Transverse colon (tissue), 4 donors: ENCODE measurements around the gene STK32C. TPM values are rescaled to one million over a fixed set of nuclear protein-coding genes. Genes with fewer than 3 reads are reported as not detected.

Source experiments
- DNase-seq: peaks from one replicate; pipeline ENCODE4 v3.0.0-alpha.2; 2019
- H3K27ac ChIP-seq, 4 donors: fragments of 200-600 bp; sonication (generic); 2 replicates each; pipeline ENCODE4 v1.5.1; 2016 to 2018; ENCODE audit warnings: inconsistent platforms in 4 of 4
- H3K27me3 ChIP-seq: fragments of 200-600 bp; sonication (generic); 2 replicates; pipeline ENCODE4 v1.5.1; 2017; ENCODE audit warnings: inconsistent platforms
- H3K36me3 ChIP-seq, 4 donors: fragments of 200-600 bp; sonication (generic); 2 replicates each; pipeline ENCODE4 v1.5.1; 2017 to 2019; ENCODE audit warnings: inconsistent platforms in 4 of 4
- H3K4me1 ChIP-seq, 4 donors: fragments of 200-600 bp; sonication (generic); 2 replicates each; pipeline ENCODE4 v1.5.1; 2017 to 2020; ENCODE audit warnings: inconsistent platforms in 4 of 4
- H3K4me3 ChIP-seq, 4 donors: fragments of 200-600 bp; sonication (generic); 1 replicate in 1 of 4; 2 replicates in 3 of 4; pipeline versions ENCODE4 v1.5.1 to v1.6.1; 2017 to 2019; ENCODE audit warnings: inconsistent platforms in 4 of 4
- H3K9me3 ChIP-seq, 2 donors: fragments of 200-600 bp; sonication (generic); 2 replicates each; pipeline ENCODE4 v1.5.1; 2017 to 2019; ENCODE audit warnings: inconsistent platforms in 2 of 2
- CTCF ChIP-seq, 5 experiments: fragments of 200-600 bp in 3 of 5; fragments of 450-650 bp in 2 of 5; sonication (generic) in 3 of 5; IDR thresholded peaks; 1 replicate in 2 of 5; 2 replicates in 3 of 5; pipeline ENCODE4 v1.5.1; 2016 to 2017; ENCODE audit warnings: antibody characterized with exemption in 5 of 5, inconsistent platforms in 3 of 5, mild to moderate bottlenecking in 2 of 5, moderate library complexity in 1 of 5
- EP300 ChIP-seq: sonication (generic); formaldehyde crosslinking; IDR thresholded peaks from one replicate; pipeline ENCODE4 v1.6.1; 2017; ENCODE audit warnings: antibody characterized with exemption, low read depth
- POLR2A ChIP-seq: fragments of 450-650 bp; IDR thresholded peaks from one replicate; pipeline ENCODE4 v1.6.1; 2016; ENCODE audit warnings: antibody characterized with exemption, mild to moderate bottlenecking, moderate library complexity
- POLR2AphosphoS5 ChIP-seq, 3 donors: sonication (generic); formaldehyde crosslinking; IDR thresholded peaks; one replicate each; pipeline ENCODE4 v1.6.1; 2016; ENCODE audit warnings: antibody characterized with exemption in 3 of 3
- WGBS, 2 donors: methylation state at CpG; one replicate each; pipeline ENCODE4 v1.1.5; 2018; ENCODE audit warnings: low coverage in 1 of 2; 5-methylcytosine and 5-hydroxymethylcytosine counted together
- in situ Hi-C, 4 donors: fragments of 200-750 bp; cut with MboI; loops; one replicate each; pipeline versions ENCODE4 v1.15.0 to v1.15.1; 2017; ENCODE audit warnings: low sequenced_read_pairs in 3 of 4, low pct_ligation_motif_present in 1 of 4, low pct_unique_long_range_greater_than_20kb in 1 of 4
- intact Hi-C: fragments of 100-400 bp; cut with DNase I; formaldehyde crosslinking; loops from one replicate; pipeline ENCODE4 v1.15.1; 2023; ENCODE audit warnings: low total_unique reads
- total RNA-seq, 4 donors: library from RNA; depleted of rRNA; stranded (reverse); fragments of >200 nt; gene quantifications; one replicate each; pipeline ENCODE4 v1.1.0, GENCODE V29; 2016

STK32C gene
- total RNA-seq, 4 donors from 2014 or later, result 2.2 to 7.8 (median 3.7) TPM; not detected in 1

GRCh38 chr10:132290631-132291030, 17.1 kb downstream of the STK32C start:
- in situ Hi-C loops, result no loop called here
- Histone ChIP-seq H3K4me3 (no peak overlapping the region), H3K27ac (no peak overlapping the region), H3K27me3 (no peaks in the 10 kb centered on the region), H3K4me1 (peaks cover 0 to 3% (median 0%) of the 10 kb centered on the region in 4 donors), H3K9me3 (peaks cover 0 to 4% of the 10 kb centered on the region in 2 donors), H3K36me3 (no peaks in the 10 kb centered on the region)
- DNase-seq, result no peak
- WGBS, 2 donors, result 88 to 100% methylated on average over 3 to 6 of the region's 6 CpGs
- no peak for TF ChIP-seq POLR2A
- no peak for TF ChIP-seq POLR2AphosphoS5 (IDR thresholded peaks at IDR 0.05)
- no peak for TF ChIP-seq CTCF (IDR thresholded peaks at IDR 0.05)
- TF ChIP-seq EP300, result no peak
- intact Hi-C loops, result no loop called here

GRCh38 chr10:132289439-132289838, 18.3 kb downstream of the STK32C start:
- 91% methylated on average over 2 of the region's 2 CpGs; no CpG with 5 or more reads in 1 of the 2 donors for WGBS, 2 donors
- no peaks in the 10 kb centered on the region for H3K27me3 ChIP-seq
- in situ Hi-C loops, result no loop called here
- TF ChIP-seq EP300, result no peak
- no peak for TF ChIP-seq CTCF (IDR thresholded peaks at IDR 0.05)
- TF ChIP-seq POLR2A, result no peak
- TF ChIP-seq POLR2AphosphoS5 (IDR thresholded peaks at IDR 0.05), result no peak
- DNase-seq, result no peak
- no peaks in the 10 kb centered on the region for H3K36me3 ChIP-seq
- intact Hi-C loops, result no loop called here
- peaks cover 0 to 3% (median 0%) of the 10 kb centered on the region in 4 donors for H3K4me1 ChIP-seq
- H3K27ac ChIP-seq, result no peak overlapping the region
- no peak overlapping the region for H3K4me3 ChIP-seq
- H3K9me3 ChIP-seq, result peaks cover 0 to 4% of the 10 kb centered on the region in 2 donors

GRCh38 chr10:132283604-132284382, 24.0 kb downstream of the STK32C start:
- Histone ChIP-seq H3K4me1 (peaks cover 0 to 4% (median 0%) of the 10 kb centered on the region in 4 donors), H3K36me3 (no peaks in the 10 kb centered on the region), H3K9me3 (peaks cover 0 to 2% of the 10 kb centered on the region in 2 donors), H3K27me3 (peaks cover 25% of the 10 kb centered on the region), H3K4me3 (no peak overlapping the region), H3K27ac (no peak overlapping the region)
- intact Hi-C loops (no loop called here), in situ Hi-C loops (no loop called here)
- DNase-seq, result no peak
- TF ChIP-seq POLR2AphosphoS5 (IDR thresholded peaks at IDR 0.05) (no peak), CTCF (IDR thresholded peaks at IDR 0.05) (no peak), EP300 (no peak), POLR2A (no peak)
- WGBS, 2 donors, result 60% methylated on average over 23 of the region's 24 CpGs; no CpG with 5 or more reads in 1 of the 2 donors

- DNase-seq, result no peak
- H3K27ac ChIP-seq, result no peak overlapping the region
- TF ChIP-seq CTCF (IDR thresholded peaks at IDR 0.05) (no peak), EP300 (no peak), POLR2A (no peak), POLR2AphosphoS5 (IDR thresholded peaks at IDR 0.05) (no peak)
- WGBS, 2 donors, result 50% methylated on average over 35 of the region's 36 CpGs; no CpG with 5 or more reads in 1 of the 2 donors
- H3K27me3 ChIP-seq, result peaks cover 25% of the 10 kb centered on the region
- intact Hi-C loops (no loop called here), in situ Hi-C loops (no loop called here)
- H3K9me3 ChIP-seq, result no peaks in the 10 kb centered on the region
- H3K36me3 ChIP-seq, result no peaks in the 10 kb centered on the region
- no peak overlapping the region for H3K4me3 ChIP-seq
- peaks cover 0 to 4% (median 0%) of the 10 kb centered on the region in 4 donors for H3K4me1 ChIP-seq
Observed at GRCh38 chr10:132282667-132283603, 24.8 kb downstream of the STK32C start.
